Dendritic cell treated with granulocyte-macrophage colony-stimulating factor and Interleukin-4, amounts not matched to agents 40 ng/mL and 50 ng/mL, for 4 days (primary cell): ENCODE results near the gene GAL3ST3.

Source experiments
- H3K27ac Mint-ChIP-seq: one replicate; pipeline ENCODE4 v1.8.0; 2022; ENCODE audit warnings: mild to moderate bottlenecking, mixed read lengths
- H3K27me3 Mint-ChIP-seq: one replicate; pipeline ENCODE4 v1.8.0; 2022; ENCODE audit warnings: mild to moderate bottlenecking, mixed read lengths
- H3K36me3 Mint-ChIP-seq: one replicate; pipeline ENCODE4 v1.8.0; 2022; ENCODE audit warnings: low read depth, mixed read lengths
- H3K4me1 Mint-ChIP-seq: one replicate; pipeline ENCODE4 v1.8.0; 2022; ENCODE audit warnings: low read depth, mixed read lengths
- H3K4me3 Mint-ChIP-seq: one replicate; pipeline ENCODE4 v1.8.0; 2022; ENCODE audit warnings: mild to moderate bottlenecking, moderate library complexity, mixed read lengths
- H3K9me3 Mint-ChIP-seq: one replicate; pipeline ENCODE4 v1.8.0; 2022; ENCODE audit warnings: mixed read lengths
- intact Hi-C: fragments of 100-400 bp; cut with micrococcal nuclease; formaldehyde crosslinking; loops from one replicate; pipeline ENCODE4 v1.15.0; 2022

GAL3ST3 gene

GRCh38 chr11:66076561-66076960, 27.6 kb upstream of the GAL3ST3 start:
- no peak overlapping the region for H3K27ac Mint-ChIP-seq
- H3K4me3 Mint-ChIP-seq: no peak overlapping the region
- H3K36me3 Mint-ChIP-seq: peaks cover 66% of the 10 kb centered on the region
- intact Hi-C loops: no loop called here
- H3K9me3 Mint-ChIP-seq: no peaks in the 10 kb centered on the region
- peaks cover 61% of the 10 kb centered on the region for H3K4me1 Mint-ChIP-seq
- no peaks in the 10 kb centered on the region for H3K27me3 Mint-ChIP-seq

GRCh38 chr11:66075273-66075672, 26.3 kb upstream of the GAL3ST3 start:
- H3K4me3 Mint-ChIP-seq: no peak overlapping the region
- H3K36me3 Mint-ChIP-seq: peaks cover 74% of the 10 kb centered on the region
- H3K4me1 Mint-ChIP-seq: peaks cover 55% of the 10 kb centered on the region
- H3K9me3 Mint-ChIP-seq: no peaks in the 10 kb centered on the region
- H3K27ac Mint-ChIP-seq: no peak overlapping the region
- intact Hi-C loops: no loop called here
- no peaks in the 10 kb centered on the region for H3K27me3 Mint-ChIP-seq

GRCh38 chr11:66073669-66074068, 24.7 kb upstream of the GAL3ST3 start:
- H3K4me1 Mint-ChIP-seq: peaks cover 49% of the 10 kb centered on the region
- H3K9me3 Mint-ChIP-seq: no peaks in the 10 kb centered on the region
- intact Hi-C loops: no loop called here
- no peak overlapping the region for H3K27ac Mint-ChIP-seq
- no peak overlapping the region for H3K4me3 Mint-ChIP-seq
- peaks cover 76% of the 10 kb centered on the region for H3K36me3 Mint-ChIP-seq
- H3K27me3 Mint-ChIP-seq: no peaks in the 10 kb centered on the region

GRCh38 chr11:66072518-66072917, 23.6 kb upstream of the GAL3ST3 start:
- H3K36me3 Mint-ChIP-seq: peaks cover 77% of the 10 kb centered on the region
- no peak overlapping the region for H3K4me3 Mint-ChIP-seq
- H3K27ac Mint-ChIP-seq: no peak overlapping the region
- no peaks in the 10 kb centered on the region for H3K9me3 Mint-ChIP-seq
- intact Hi-C loops: no loop called here
- no peaks in the 10 kb centered on the region for H3K27me3 Mint-ChIP-seq
- peaks cover 49% of the 10 kb centered on the region for H3K4me1 Mint-ChIP-seq

- intact Hi-C loops: no loop called here
- H3K4me1 Mint-ChIP-seq: peaks cover 50% of the 10 kb centered on the region
- no peaks in the 10 kb centered on the region for H3K27me3 Mint-ChIP-seq
- no peaks in the 10 kb centered on the region for H3K9me3 Mint-ChIP-seq
- H3K36me3 Mint-ChIP-seq: peaks cover 77% of the 10 kb centered on the region
- no peak overlapping the region for H3K27ac Mint-ChIP-seq
- H3K4me3 Mint-ChIP-seq: peak overlapping the region; percentile 2
These were observed 23.1 kb upstream of the GAL3ST3 start for GRCh38 chr11:66072081-66072480.

GRCh38 chr11:66071381-66071801, 22.4 kb upstream of the GAL3ST3 start:
- Mint-ChIP-seq H3K27me3 (no peaks in the 10 kb centered on the region), H3K27ac (peak overlapping the region; percentile 83), H3K4me1 (peaks cover 57% of the 10 kb centered on the region), H3K9me3 (no peaks in the 10 kb centered on the region), H3K36me3 (peaks cover 80% of the 10 kb centered on the region), H3K4me3 (peak overlapping the region; percentile 89)
- intact Hi-C loops: no loop called here

- intact Hi-C loops: no loop called here
- H3K27ac Mint-ChIP-seq: peak overlapping the region; percentile 83
- H3K4me1 Mint-ChIP-seq: peaks cover 63% of the 10 kb centered on the region
- H3K9me3 Mint-ChIP-seq: no peaks in the 10 kb centered on the region
- H3K4me3 Mint-ChIP-seq: peak overlapping the region; percentile 89
- no peaks in the 10 kb centered on the region for H3K27me3 Mint-ChIP-seq
- peaks cover 80% of the 10 kb centered on the region for H3K36me3 Mint-ChIP-seq
These were observed 21.8 kb upstream of the GAL3ST3 start for GRCh38 chr11:66070604-66071380.

- H3K36me3 Mint-ChIP-seq: peaks cover 82% of the 10 kb centered on the region
- intact Hi-C loops: loop anchor here (2.0 to 10.0 kb wide), 3 partner anchors 57 to 65 kb away; partner anchors contain the start of genes BANF1 and EIF1AD
These were observed 21.0 kb upstream of the GAL3ST3 start, which contains the start of gene PACS1 for GRCh38 chr11:66069715-66070603. PACS1 (plus strand) TSS chr11:66070272; CDS start chr11:66070487, 215 bp downstream.

GRCh38 chr11:66068923-66069714, 20.2 kb upstream of the GAL3ST3 start:
- H3K27ac Mint-ChIP-seq: peak overlapping the region; percentile 96
- H3K27me3 Mint-ChIP-seq: no peaks in the 10 kb centered on the region
- H3K4me1 Mint-ChIP-seq: peaks cover 64% of the 10 kb centered on the region
- H3K4me3 Mint-ChIP-seq: peak overlapping the region; percentile 76
- intact Hi-C loops: loop anchor here (2.0 to 10.0 kb wide), 3 partner anchors 58 to 66 kb away; partner anchors contain the start of genes BANF1 and EIF1AD
- peaks cover 82% of the 10 kb centered on the region for H3K36me3 Mint-ChIP-seq
- H3K9me3 Mint-ChIP-seq: no peaks in the 10 kb centered on the region

More at GRCh38 chr11:66069715-66070603, 21.0 kb upstream of the GAL3ST3 start, which contains the start of gene PACS1:
- H3K4me3 Mint-ChIP-seq: peak within 1 kb of the TSS; percentile 89
- peak within 1 kb of the TSS; percentile 96 for H3K27ac Mint-ChIP-seq
- no peaks in the 10 kb centered on the region for H3K9me3 Mint-ChIP-seq
- no peaks in the 10 kb centered on the region for H3K27me3 Mint-ChIP-seq
- H3K4me1 Mint-ChIP-seq: peaks cover 63% of the 10 kb centered on the region

GRCh38 chr11:66068154-66068821, 19.3 kb upstream of the GAL3ST3 start:
- H3K27me3 Mint-ChIP-seq: no peaks in the 10 kb centered on the region
- no peaks in the 10 kb centered on the region for H3K9me3 Mint-ChIP-seq
- peaks cover 72% of the 10 kb centered on the region for H3K4me1 Mint-ChIP-seq
- H3K36me3 Mint-ChIP-seq: peaks cover 84% of the 10 kb centered on the region
- peak overlapping the region; percentile 96 for H3K27ac Mint-ChIP-seq
- intact Hi-C loops: loop anchor here (2.0 to 10.0 kb wide), 3 partner anchors 59 to 67 kb away; partner anchors contain the start of genes BANF1 and EIF1AD
- H3K4me3 Mint-ChIP-seq: peak overlapping the region; percentile 76

GRCh38 chr11:66067640-66068039, 18.7 kb upstream of the GAL3ST3 start:
- peaks cover 73% of the 10 kb centered on the region for H3K4me1 Mint-ChIP-seq
- intact Hi-C loops: loop anchor here (2.0 to 10.0 kb wide), 3 partner anchors 59 to 67 kb away; partner anchors contain the start of genes BANF1 and EIF1AD
- no peak overlapping the region for H3K4me3 Mint-ChIP-seq
- H3K9me3 Mint-ChIP-seq: no peaks in the 10 kb centered on the region
- no peaks in the 10 kb centered on the region for H3K27me3 Mint-ChIP-seq
- peaks cover 84% of the 10 kb centered on the region for H3K36me3 Mint-ChIP-seq
- peak overlapping the region; percentile 96 for H3K27ac Mint-ChIP-seq

- peak overlapping the region; percentile 92 for H3K27ac Mint-ChIP-seq
- no peaks in the 10 kb centered on the region for H3K27me3 Mint-ChIP-seq
- H3K9me3 Mint-ChIP-seq: no peaks in the 10 kb centered on the region
- peaks cover 87% of the 10 kb centered on the region for H3K36me3 Mint-ChIP-seq
- H3K4me1 Mint-ChIP-seq: peaks cover 65% of the 10 kb centered on the region
- H3K4me3 Mint-ChIP-seq: peak overlapping the region; percentile 58
- intact Hi-C loops: loop anchor here (10.0 kb wide), 1 partner anchor 62 kb away; the partner anchor contains the start of genes BANF1 and EIF1AD
These were observed 17.8 kb upstream of the GAL3ST3 start for GRCh38 chr11:66066751-66067150.
